Fibroblast of lung (primary cell): ENCODE measurements around the gene LINGO3. TPM values are rescaled to one million over a fixed set of nuclear protein-coding genes. Genes with fewer than 3 reads are reported as not detected.

Experiments
- DNase-seq, 2 donors: peaks; one replicate each; pipeline versions ENCODE4 v3.0.0 to v3.0.0-alpha.2; 2010; ENCODE audit warnings: low read depth in 2 of 2
- H2AFZ ChIP-seq: 2 replicates; pipeline ENCODE4 v1.5.1; 2012; ENCODE audit warnings: low read length, control low read depth, inconsistent platforms
- H3K27ac ChIP-seq: 2 replicates; pipeline ENCODE4 v1.5.1; 2011; ENCODE audit warnings: low read length, control low read depth; ENCODE audit not compliant: insufficient read depth
- H3K27me3 ChIP-seq: 2 replicates; pipeline ENCODE4 v1.5.1; 2011; ENCODE audit warnings: mild to moderate bottlenecking, low read length; ENCODE audit not compliant: control insufficient read depth, insufficient read depth
- H3K36me3 ChIP-seq: 2 replicates; pipeline ENCODE4 v1.5.1; 2011; ENCODE audit warnings: low read length; ENCODE audit not compliant: control insufficient read depth, insufficient read depth
- H3K4me1 ChIP-seq: 2 replicates; pipeline ENCODE4 v1.5.1; 2011; ENCODE audit warnings: low read length; ENCODE audit not compliant: control insufficient read depth, insufficient read depth; ENCODE audit errors: extremely low read depth
- H3K4me2 ChIP-seq: 2 replicates; pipeline ENCODE4 v1.5.1; 2011; ENCODE audit warnings: low read length, control low read depth; ENCODE audit not compliant: insufficient read depth; ENCODE audit errors: extremely low read depth
- H3K4me3 ChIP-seq, 4 experiments: fragments of 200-600 bp in 1 of 4; sonication (generic) in 1 of 4; replicated peaks in 1 of 4; 2 replicates each; pipeline ENCODE4 v1.5.1; 2011 to 2016; ENCODE audit warnings: low read length in 4 of 4, low read depth in 3 of 4, mild to moderate bottlenecking in 3 of 4, control low read depth in 2 of 4, inconsistent platforms in 1 of 4, mixed read lengths in 1 of 4; ENCODE audit not compliant: insufficient read depth in 1 of 4; ENCODE audit errors: control extremely low read depth in 1 of 4
- H3K79me2 ChIP-seq: 2 replicates; pipeline ENCODE4 v1.5.1; 2012; ENCODE audit warnings: mild to moderate bottlenecking, low read length, inconsistent platforms; ENCODE audit not compliant: control insufficient read depth, insufficient read depth
- H3K9ac ChIP-seq: 2 replicates; pipeline ENCODE4 v1.5.1; 2011; ENCODE audit warnings: mild to moderate bottlenecking, low read length, control low read depth; ENCODE audit not compliant: insufficient read depth
- H3K9me3 ChIP-seq: 2 replicates; pipeline ENCODE4 v1.5.1; 2012; ENCODE audit warnings: low read depth, low read length; ENCODE audit not compliant: control insufficient read depth, insufficient read depth
- H4K20me1 ChIP-seq: 2 replicates; pipeline ENCODE4 v1.5.1; 2011; ENCODE audit warnings: low read length; ENCODE audit not compliant: control insufficient read depth, insufficient read depth; ENCODE audit errors: extremely low read depth
- CTCF ChIP-seq, 2 donors: IDR thresholded peaks in 1 of 2; conservative IDR thresholded peaks in 1 of 2; 1 replicate in 1 of 2; 2 replicates in 1 of 2; pipeline ENCODE4 v1.5.1; 2011 to 2012; ENCODE audit warnings: low read length in 2 of 2, control low read depth in 1 of 2, inconsistent platforms in 1 of 2, low read depth in 1 of 2, mild to moderate bottlenecking in 1 of 2
- EZH2 ChIP-seq: IDR thresholded peaks from 2 replicates; pipeline ENCODE4 v1.5.1; 2012; ENCODE audit warnings: low read length, control low read depth, mild to moderate bottlenecking; ENCODE audit errors: missing control alignments
- polyA plus RNA-seq, 2 donors: library from polyadenylated mRNA; depleted of rRNA in 1 of 2; stranded (reverse) in 1 of 2; unstranded in 1 of 2; fragments of >200 nt; gene quantifications; 2 replicates each; pipeline ENCODE4 v1.2.1, GENCODE V29; 2011 to 2012; ENCODE audit warnings: missing spikeins in 1 of 2
- total RNA-seq: library from RNA; depleted of rRNA; stranded (reverse); fragments of >200 nt; gene quantifications from 2 replicates; pipeline ENCODE4 v1.2.1, GENCODE V29; 2014

The LINGO3 gene
- total and polyA plus RNA-seq, 2 donors (not counting 1 experiment from before 2014, with no cell fraction given): not detected

GRCh38 chr19:2287585-2288337 is 20.2 kb downstream of the LINGO3 start:
- no peaks in the 10 kb centered on the region for H3K36me3 ChIP-seq
- no peaks in the 10 kb centered on the region for H3K4me1 ChIP-seq
- no peak overlapping the region for H3K4me2 ChIP-seq
- no peaks in the 10 kb centered on the region for H3K9me3 ChIP-seq
- TF ChIP-seq EZH2 (no peak), CTCF (conservative IDR thresholded peaks at IDR 0.05 in 1 of 2, IDR thresholded peaks at IDR 0.05 in 1 of 2; ENCODE audit: low read depth in 1 of 2, low read length in 2 of 2) (no peak)
- no peak for DNase-seq
- no peak overlapping the region for H3K27ac ChIP-seq
- no peaks in the 10 kb centered on the region for H4K20me1 ChIP-seq
- H2AFZ ChIP-seq: no peak overlapping the region
- peaks cover 36% of the 10 kb centered on the region for H3K27me3 ChIP-seq
- H3K9ac ChIP-seq: no peak overlapping the region
- H3K79me2 ChIP-seq: no peaks in the 10 kb centered on the region
- H3K4me3 ChIP-seq: no peak overlapping the region

- H3K79me2 ChIP-seq: no peaks in the 10 kb centered on the region
- H3K27me3 ChIP-seq: peaks cover 32% of the 10 kb centered on the region
- H3K4me3 ChIP-seq: no peak overlapping the region
- H3K9ac ChIP-seq: no peak overlapping the region
- no peaks in the 10 kb centered on the region for H4K20me1 ChIP-seq
- no peaks in the 10 kb centered on the region for H3K4me1 ChIP-seq
- H3K27ac ChIP-seq: no peak overlapping the region
- H2AFZ ChIP-seq: no peak overlapping the region
- no peaks in the 10 kb centered on the region for H3K9me3 ChIP-seq
- DNase-seq: no peak
- H3K4me2 ChIP-seq: no peak overlapping the region
- H3K36me3 ChIP-seq: no peaks in the 10 kb centered on the region
- TF ChIP-seq CTCF (conservative IDR thresholded peaks at IDR 0.05 in 1 of 2, IDR thresholded peaks at IDR 0.05 in 1 of 2; ENCODE audit: low read depth in 1 of 2, low read length in 2 of 2) (no peak), EZH2 (no peak)
These were observed 21.4 kb downstream of the LINGO3 start for GRCh38 chr19:2286402-2287140.

GRCh38 chr19:2283835-2284507 is 24.0 kb downstream of the LINGO3 start:
- DNase-seq: no peak
- H3K27ac ChIP-seq: no peak overlapping the region
- H3K27me3 ChIP-seq: peaks cover 7% of the 10 kb centered on the region
- no peaks in the 10 kb centered on the region for H3K36me3 ChIP-seq
- no peaks in the 10 kb centered on the region for H3K9me3 ChIP-seq
- no peaks in the 10 kb centered on the region for H3K4me1 ChIP-seq
- no peak overlapping the region for H3K4me3 ChIP-seq
- H3K9ac ChIP-seq: no peak overlapping the region
- no peak overlapping the region for H3K4me2 ChIP-seq
- H3K79me2 ChIP-seq: no peaks in the 10 kb centered on the region
- H2AFZ ChIP-seq: no peak overlapping the region
- H4K20me1 ChIP-seq: no peaks in the 10 kb centered on the region
- TF ChIP-seq CTCF (conservative IDR thresholded peaks at IDR 0.05 in 1 of 2, IDR thresholded peaks at IDR 0.05 in 1 of 2; ENCODE audit: low read depth in 1 of 2, low read length in 2 of 2) (no peak), EZH2 (no peak)
